LNCAP (cell line): ENCODE results near the gene PYROXD2.

Experiments
- TF ChIP-seq, protein P1 (sequence below): fragments of 450-650 bp; IDR thresholded peaks from 2 replicates; pipeline ENCODE4 v1.5.1; 2017; ENCODE audit warnings: mild to moderate bottlenecking

PYROXD2 gene

DNA sequence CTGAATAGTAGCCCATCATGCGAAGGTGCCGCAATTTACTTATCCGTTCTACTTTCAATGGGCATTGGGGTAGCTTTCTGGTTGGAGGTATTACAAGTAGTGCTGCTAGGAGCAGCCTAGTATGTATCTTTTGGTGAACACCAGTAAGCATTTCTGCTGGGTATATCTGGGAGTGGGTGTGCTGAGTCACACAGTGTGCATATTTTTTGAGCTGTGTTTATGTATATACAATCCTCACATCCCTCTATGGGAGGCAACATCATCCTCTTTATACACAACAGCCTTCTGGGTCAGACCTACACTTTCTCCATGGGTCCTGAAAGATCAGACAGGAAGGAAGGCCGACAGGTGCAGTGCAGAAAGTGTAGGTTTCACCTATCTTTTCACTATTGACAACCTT lies 36.3 kb downstream of the PYROXD2 start:
- TF ChIP-seq, protein P1, sequence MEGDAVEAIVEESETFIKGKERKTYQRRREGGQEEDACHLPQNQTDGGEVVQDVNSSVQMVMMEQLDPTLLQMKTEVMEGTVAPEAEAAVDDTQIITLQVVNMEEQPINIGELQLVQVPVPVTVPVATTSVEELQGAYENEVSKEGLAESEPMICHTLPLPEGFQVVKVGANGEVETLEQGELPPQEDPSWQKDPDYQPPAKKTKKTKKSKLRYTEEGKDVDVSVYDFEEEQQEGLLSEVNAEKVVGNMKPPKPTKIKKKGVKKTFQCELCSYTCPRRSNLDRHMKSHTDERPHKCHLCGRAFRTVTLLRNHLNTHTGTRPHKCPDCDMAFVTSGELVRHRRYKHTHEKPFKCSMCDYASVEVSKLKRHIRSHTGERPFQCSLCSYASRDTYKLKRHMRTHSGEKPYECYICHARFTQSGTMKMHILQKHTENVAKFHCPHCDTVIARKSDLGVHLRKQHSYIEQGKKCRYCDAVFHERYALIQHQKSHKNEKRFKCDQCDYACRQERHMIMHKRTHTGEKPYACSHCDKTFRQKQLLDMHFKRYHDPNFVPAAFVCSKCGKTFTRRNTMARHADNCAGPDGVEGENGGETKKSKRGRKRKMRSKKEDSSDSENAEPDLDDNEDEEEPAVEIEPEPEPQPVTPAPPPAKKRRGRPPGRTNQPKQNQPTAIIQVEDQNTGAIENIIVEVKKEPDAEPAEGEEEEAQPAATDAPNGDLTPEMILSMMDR, result no peak

DNA sequence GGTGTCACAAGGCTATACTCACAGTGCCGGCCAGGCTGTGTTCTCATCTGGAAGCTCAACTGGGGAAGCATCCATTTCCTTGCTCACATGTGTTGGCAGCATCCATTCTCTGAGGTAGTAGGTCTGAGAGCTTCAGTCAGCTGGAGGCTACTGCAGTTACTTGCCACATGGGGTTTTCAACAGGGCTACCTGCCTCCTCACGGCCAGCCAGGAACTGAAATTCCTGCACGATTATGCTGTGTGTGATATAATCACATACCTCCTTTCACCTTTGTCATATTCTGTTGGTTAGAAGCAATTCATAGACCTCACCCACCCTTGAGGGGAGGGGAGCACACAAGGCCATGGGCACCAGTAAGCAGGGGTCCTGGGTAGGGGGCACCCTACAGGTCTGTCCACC lies 37.4 kb downstream of the PYROXD2 start:
- TF ChIP-seq, protein P1, result no peak

DNA sequence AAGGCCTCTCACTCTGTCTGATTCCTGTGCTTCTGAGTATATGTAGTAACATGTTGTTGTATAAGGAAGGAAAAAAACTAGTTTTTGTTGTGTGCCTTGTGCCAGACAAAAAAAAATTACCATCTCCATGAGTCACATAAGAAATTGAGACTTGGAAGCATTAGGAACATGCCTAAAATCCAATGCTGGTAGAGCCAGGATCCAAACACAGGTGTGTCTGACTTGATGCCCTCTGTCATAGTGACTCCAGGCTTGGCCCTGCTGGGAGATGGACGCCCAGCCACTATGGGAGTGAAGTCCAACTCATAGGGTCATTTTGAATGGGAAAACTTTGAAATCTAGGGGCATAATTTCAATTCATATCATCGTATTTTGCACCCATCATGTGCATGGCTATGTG lies 38.0 kb downstream of the PYROXD2 start:
- TF ChIP-seq, protein P1, result no peak

DNA sequence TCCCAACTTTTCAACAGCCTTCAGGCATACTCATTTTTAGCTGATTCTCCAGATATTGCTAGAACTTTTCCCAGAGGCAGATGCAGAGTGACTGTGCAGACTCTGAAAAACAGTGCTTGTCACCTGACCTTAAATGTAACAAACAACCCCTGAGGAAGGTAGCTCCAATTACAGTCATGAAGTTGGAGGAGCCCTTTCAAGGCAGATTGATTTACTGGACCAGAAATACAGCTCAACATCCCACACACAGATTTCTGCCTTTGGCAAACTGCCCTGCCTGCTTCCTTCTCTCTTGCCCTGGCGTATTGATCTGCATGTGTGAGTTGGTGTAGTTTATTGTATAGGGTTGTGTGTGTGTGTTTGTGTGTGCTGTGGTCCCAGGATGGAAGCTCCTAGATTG lies 38.5 kb downstream of the PYROXD2 start:
- TF ChIP-seq, protein P1, result no peak

DNA sequence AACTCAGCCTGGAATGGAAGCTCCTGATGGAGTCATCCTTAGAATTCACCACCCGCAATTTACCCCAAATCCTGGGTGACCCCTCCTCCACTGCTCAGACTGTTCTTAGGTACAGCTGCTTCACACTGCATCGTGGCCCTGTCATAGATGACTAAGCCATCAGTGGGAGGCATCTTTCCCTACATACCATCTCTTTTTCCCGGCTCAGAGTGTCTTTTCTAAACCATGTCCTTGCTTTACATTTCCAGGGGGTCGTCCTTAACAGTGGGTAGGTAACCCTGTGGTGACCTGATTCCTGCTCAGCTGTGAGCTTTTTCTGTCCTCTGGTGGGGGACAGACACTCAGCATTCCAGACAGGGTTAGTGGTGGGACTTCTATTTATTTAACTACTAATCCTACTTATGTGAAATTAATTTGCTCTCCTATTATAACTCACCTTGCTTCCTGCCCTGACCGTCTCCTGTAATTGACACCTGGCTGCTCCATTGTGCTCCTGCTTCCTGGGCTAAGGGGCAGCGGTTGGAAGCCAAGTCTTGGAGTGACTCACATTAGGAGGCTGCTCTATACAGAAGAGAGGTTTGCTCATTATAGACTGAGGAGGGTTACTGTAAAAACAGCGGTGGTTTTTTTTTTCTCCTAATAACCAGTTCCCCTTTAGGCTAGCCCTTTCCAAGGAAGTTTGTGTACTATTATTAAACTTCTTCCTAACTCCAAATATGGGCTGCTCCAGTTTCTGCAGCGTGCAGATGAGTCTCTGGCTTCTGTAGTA lies 40.6 kb downstream of the PYROXD2 start:
- TF ChIP-seq, protein P1, result no peak

DNA sequence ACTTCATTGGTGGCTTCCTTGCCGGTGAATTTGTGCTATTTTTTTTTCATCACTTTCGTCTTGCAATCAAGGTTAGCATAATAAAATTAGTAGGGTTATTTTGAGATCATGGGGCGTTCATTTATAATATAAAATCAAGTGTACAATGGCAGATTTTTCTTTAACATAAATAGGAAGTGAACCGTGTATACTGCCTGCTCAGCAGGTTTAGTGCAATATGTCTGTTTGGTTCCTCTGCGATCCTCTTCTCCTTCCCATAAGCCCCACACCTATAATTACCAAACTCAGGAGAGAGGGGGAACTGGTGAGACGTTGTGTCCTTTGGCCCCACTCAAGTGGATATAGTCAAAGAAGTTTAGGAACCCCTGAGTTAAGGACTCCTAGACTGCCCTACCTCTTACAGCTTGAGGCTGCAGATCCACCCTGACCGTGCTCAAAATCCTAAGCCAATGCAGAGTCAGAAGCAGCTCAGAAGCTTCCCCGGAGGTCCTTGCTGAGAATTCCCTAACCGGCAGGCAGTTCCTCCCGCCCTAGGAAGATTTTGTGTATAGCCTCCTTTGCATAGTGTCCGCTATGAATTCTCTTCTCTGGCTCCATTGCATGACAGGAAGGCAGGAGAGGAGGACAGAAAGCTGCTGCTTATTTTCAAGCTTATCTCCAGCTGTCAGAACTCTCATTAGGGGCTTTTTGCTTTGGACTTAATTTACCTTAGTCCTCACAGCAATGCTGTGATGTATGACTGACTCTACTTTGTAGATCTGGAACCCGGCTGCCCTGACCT lies 41.5 kb downstream of the PYROXD2 start:
- TF ChIP-seq, protein P1, result no peak

DNA sequence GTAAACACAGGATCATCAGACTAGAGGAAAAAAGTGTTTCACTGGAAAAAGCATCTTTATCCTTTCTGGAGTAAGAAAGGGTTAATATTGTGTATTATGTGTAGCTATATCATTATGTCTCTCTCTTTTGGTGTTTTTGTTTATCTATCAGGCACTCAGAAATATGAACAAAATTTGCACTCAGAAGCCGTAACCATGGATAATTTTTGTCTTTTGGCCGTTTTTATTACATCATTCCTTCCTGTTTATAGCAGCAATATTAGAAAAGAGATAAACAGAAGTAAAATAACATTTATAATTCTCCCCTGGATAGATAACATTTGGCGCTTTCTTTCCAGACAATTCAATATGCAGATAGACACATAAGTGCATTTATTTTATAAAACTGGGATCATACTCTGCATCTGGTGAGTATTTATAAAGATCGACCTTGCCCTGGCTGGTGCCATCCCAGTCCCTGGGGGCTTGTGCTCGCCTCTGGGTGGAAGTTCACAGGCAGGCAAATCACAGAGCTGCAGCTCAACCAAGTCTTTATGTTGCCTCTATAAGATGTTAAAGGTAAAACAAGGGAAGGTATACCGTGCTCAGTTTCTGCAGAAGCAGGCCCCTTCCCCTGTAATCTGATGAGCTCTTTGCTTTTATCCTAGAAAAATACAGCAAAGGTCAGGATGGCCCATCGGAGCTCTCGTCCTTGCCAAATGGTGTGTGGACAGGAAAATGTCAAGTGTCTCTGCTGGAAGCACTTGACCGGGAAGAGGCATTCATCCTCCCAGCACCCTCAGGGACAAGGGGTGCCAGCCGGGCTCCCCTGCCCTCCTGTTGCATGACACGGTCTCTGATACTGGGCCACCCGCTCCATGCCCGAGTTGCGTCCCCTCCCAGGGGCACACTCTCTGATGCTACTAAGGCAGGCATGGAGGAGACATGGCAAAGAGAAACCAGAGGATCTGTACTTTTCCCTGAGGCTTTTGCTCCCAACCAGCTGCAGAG lies 43.9 kb downstream of the PYROXD2 start:
- TF ChIP-seq, protein P1, result no peak
